ENCODE measurements around the gene CD47.

DNA sequence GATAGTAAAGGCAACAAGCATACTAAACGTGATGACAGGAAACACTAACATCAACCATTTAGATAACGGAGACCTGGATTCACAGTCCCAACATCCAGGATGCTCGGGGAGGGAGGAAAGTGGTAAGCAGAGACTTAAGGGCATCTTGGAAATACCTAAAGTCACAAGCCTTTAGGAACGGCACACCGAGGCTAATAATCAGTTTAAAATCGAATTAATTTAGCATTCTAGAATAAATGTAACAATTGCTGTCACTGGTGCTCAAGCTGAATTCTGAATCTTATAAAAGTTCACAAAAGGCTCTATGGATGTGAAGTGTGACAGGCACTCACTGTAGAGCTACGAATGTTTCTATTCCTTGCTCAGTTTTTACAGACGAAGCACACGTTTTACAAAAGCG is 1.3 kb downstream of the CD47 start:
- TF ChIP-seq, protein P1, sequence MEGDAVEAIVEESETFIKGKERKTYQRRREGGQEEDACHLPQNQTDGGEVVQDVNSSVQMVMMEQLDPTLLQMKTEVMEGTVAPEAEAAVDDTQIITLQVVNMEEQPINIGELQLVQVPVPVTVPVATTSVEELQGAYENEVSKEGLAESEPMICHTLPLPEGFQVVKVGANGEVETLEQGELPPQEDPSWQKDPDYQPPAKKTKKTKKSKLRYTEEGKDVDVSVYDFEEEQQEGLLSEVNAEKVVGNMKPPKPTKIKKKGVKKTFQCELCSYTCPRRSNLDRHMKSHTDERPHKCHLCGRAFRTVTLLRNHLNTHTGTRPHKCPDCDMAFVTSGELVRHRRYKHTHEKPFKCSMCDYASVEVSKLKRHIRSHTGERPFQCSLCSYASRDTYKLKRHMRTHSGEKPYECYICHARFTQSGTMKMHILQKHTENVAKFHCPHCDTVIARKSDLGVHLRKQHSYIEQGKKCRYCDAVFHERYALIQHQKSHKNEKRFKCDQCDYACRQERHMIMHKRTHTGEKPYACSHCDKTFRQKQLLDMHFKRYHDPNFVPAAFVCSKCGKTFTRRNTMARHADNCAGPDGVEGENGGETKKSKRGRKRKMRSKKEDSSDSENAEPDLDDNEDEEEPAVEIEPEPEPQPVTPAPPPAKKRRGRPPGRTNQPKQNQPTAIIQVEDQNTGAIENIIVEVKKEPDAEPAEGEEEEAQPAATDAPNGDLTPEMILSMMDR (IDR thresholded peaks at IDR 0.05): no peak
- TF ChIP-seq EZH2 (IDR thresholded peaks at IDR 0.05): no peak
